ENCODE results near the gene TNIP1.

- TF ChIP-seq CTCF (conservative IDR thresholded peaks at IDR 0.05 in 1 of 2, IDR thresholded peaks at IDR 0.05 in 1 of 2; ENCODE audit: extremely low read depth in 1 of 2, insufficient read depth in 1 of 2, low read depth in 1 of 2, low read length in 2 of 2): peak in 1 of 2 donors; percentile 35
- no peak for TF ChIP-seq EZH2 (IDR thresholded peaks at IDR 0.05; ENCODE audit: borderline replicate concordance, low read length)
These were observed 32.3 kb downstream of the TNIP1 start for GRCh38 chr5:151048526-151048925.
